ES-I3 (cell line): ENCODE results near the gene PKN1.
A peak's percentile ranks its signal among the peaks of the same experiment; 100 is the strongest.
"Not testable (repeated sequence)": the region's sequence is repeated elsewhere in the genome, so short reads cannot be mapped to it uniquely, and the experiment has no call there.

ENCODE experiments used
- H3K36me3 ChIP-seq: 2 replicates; pipeline ENCODE4 v1.6.1; 2013; ENCODE audit warnings: mild to moderate bottlenecking, low read length, control low read depth, moderate library complexity; ENCODE audit not compliant: insufficient read depth
- H3K4me1 ChIP-seq: 2 replicates; pipeline ENCODE4 v1.6.1; 2013; ENCODE audit warnings: mild to moderate bottlenecking, control low read depth, low read length; ENCODE audit not compliant: insufficient read depth
- H3K9ac ChIP-seq: 2 replicates; pipeline ENCODE4 v1.6.1; 2013; ENCODE audit warnings: low read depth, mild to moderate bottlenecking, low read length, moderate library complexity
- H3K9me3 ChIP-seq: 2 replicates; pipeline ENCODE4 v1.6.1; 2013; ENCODE audit warnings: mild to moderate bottlenecking, low read length, moderate library complexity; ENCODE audit not compliant: control insufficient read depth, insufficient read depth

PKN1 gene

DNA sequence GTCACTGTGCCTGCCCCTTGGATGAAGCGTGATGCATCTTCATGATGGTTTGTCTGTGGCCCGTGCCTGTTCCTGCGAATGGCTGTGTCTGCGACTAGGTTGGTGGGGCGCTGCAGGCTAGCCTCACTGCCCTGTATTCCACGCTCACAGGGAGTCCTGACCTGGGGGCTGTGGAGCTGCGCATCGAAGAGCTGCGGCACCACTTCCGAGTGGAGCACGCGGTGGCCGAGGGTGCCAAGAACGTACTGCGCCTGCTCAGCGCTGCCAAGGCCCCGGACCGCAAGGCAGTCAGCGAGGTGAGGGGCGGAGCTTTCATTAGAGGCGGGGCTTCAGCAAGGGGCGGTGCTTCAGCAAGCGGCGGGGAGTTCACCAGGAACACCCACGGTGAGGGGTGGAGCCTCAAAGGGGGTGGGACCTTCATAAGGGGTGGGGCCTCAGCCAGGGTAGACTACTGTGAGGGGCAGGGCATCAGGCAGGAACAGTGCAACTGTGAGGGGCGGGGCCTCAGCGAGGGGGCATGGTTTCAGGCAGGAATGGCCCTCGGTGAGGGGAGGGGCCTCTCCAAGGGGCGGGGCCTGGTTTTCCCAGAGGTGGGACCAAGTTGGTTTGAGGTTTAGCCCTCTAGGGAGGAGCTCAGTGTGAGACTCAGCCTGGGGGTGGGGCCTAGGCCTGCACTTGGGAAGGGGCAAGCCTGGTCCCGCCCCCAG is 17.2 kb downstream of the PKN1 start:
- Histone ChIP-seq H3K4me1 (no peaks in the 10 kb centered on the region; the same call in 1 of the 2 replicates), H3K9ac (no peak overlapping the region), H3K36me3 (peaks cover 10% of the 10 kb centered on the region), H3K9me3 (no peaks in the 10 kb centered on the region)

DNA sequence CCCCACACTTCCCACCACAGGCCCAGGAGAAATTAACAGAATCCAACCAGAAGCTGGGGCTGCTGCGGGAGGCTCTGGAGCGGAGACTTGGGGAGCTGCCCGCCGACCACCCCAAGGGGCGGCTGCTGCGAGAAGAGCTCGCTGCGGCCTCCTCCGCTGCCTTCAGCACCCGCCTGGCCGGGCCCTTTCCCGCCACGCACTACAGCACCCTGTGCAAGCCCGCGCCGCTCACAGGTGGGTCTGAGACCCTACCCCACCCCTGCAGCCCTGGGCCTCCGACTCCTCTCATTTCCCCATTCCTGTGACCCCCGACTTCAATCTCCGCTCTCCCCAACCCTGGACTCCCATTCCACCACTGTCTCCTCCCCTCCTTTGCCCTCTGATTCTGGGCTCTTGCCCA is 17.8 kb downstream of the PKN1 start:
- Histone ChIP-seq H3K9me3 (no peaks in the 10 kb centered on the region), H3K9ac (no peak overlapping the region), H3K4me1 (no peaks in the 10 kb centered on the region; the same call in 1 of the 2 replicates), H3K36me3 (peaks cover 10% of the 10 kb centered on the region)

DNA sequence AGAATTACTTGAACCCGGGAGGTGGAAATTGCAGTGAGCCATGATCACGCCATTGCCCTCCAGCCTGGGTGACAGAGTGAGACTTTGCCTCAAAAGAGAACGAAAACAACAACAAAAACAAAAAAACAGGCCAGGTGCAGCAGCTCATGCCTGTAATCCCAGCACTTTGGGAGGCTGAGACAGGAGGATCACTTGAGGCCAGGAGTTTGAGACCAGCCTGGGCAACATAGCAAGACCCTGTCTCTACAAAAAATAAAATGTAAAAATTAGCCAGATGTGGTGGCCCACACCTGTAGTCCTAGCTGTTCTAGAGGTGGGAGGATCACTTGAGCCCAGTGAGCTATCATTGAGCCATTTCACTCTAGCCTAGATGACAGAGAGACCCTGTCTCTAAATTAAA is 19.2 kb downstream of the PKN1 start:
- H3K9me3 ChIP-seq, H3K4me1 ChIP-seq, H3K9ac ChIP-seq, H3K36me3 ChIP-seq: not testable (repeated sequence)

DNA sequence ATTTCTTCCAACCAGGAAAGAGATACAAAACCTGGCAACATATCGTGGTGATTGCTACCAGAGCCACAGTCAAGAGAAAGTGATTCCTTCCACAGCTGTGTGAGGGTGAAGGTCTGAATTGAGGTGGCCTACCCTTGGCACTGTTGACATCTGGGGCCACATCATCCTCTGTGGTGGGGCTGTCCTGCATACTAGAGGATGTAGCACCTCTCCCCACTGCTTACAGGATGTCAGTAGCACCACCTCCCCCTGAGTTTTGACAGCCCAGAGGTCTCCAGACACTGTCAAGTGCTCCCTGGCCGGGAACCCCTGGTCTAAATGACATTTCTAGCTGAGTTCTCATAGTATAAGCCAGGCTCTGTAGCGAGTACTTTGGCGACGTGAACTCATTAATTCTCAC is 26.6 kb downstream of the PKN1 start:
- no peaks in the 10 kb centered on the region for H3K4me1 ChIP-seq
- H3K9ac ChIP-seq, result no peak overlapping the region
- H3K9me3 ChIP-seq, result no peaks in the 10 kb centered on the region
- H3K36me3 ChIP-seq, result no peaks in the 10 kb centered on the region; the same call in 1 of the 2 replicates

DNA sequence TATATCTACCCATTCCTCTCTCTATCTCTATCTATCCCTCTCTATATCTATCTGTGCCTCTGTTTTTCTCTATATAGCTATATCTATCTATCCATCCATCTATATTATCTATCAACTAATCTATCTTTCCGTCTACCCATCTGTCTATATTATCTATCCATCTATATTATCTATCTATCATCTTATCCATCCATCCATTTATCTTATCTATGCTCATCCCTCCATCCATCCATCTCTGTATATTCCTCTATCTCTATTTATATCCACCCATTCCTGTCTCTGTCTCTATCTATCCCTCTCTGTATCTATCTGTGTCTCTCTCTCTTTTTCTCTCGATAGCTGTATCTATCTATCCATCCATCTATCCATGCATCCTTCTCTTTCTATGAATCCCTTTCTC is 27.8 kb downstream of the PKN1 start:
- Histone ChIP-seq H3K36me3 (no peaks in the 10 kb centered on the region; the same call in 1 of the 2 replicates), H3K9me3 (no peaks in the 10 kb centered on the region), H3K4me1 (no peaks in the 10 kb centered on the region), H3K9ac (no peak overlapping the region)

DNA sequence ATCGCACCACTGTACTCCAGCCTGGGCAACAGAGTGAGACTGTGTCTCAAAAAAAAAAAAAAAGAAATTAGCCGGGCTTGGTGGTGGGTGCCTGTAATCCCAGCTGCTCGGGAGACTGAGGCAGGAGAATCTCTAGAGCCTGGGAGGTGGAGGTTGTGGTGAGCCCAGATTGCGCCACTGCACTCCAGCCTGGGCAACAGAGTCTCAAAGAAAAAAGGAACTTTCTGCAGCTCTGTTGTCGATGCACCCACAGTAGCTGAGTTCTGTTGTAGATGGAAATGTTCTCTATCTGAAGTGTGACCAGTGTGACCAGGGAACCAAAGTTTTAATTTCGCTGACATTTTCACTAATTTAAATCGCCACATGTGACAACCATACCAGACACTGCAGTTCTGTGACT is 29.3 kb downstream of the PKN1 start:
- H3K36me3 ChIP-seq, H3K9me3 ChIP-seq, H3K9ac ChIP-seq, H3K4me1 ChIP-seq: not testable (repeated sequence)

DNA sequence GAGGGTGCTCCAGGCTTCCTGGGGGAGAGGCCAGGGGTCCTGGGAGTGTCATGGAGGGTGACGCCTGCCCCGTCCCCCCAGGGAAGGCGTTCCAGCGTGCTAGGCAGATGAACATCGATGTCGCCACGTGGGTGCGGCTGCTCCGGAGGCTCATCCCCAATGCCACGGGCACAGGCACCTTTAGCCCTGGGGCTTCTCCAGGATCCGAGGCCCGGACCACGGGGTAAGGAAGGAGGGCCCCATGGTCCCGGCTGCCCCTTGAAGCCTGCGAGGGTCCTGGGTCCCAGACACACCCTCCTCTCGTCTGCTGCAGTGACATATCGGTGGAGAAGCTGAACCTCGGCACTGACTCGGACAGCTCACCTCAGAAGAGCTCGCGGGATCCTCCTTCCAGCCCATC is 30.6 kb downstream of the PKN1 start:
- H3K4me1 ChIP-seq, result no peaks in the 10 kb centered on the region
- H3K9ac ChIP-seq, result no peak overlapping the region
- H3K36me3 ChIP-seq, result no peaks in the 10 kb centered on the region; the same call in 1 of the 2 replicates
- no peaks in the 10 kb centered on the region for H3K9me3 ChIP-seq

DNA sequence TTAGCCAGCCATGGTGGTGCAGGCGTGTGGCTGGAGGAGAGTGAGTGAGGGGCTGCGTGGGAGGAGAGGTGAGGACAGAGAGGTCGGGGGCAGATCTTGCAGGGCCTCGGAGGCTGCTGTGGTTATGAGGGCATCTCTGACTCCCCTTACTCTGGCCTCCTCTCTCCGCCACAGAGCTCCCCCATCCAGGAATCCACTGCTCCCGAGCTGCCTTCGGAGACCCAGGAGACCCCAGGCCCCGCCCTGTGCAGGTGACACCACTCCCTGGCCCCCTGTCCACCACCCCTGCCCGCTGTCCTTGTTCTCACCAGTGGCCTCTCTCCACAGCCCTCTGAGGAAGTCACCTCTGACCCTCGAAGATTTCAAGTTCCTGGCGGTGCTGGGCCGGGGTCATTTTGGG is 34.3 kb downstream of the PKN1 start:
- no peaks in the 10 kb centered on the region for H3K36me3 ChIP-seq
- no peak overlapping the region for H3K9ac ChIP-seq
- H3K4me1 ChIP-seq, result no peaks in the 10 kb centered on the region
- H3K9me3 ChIP-seq, result no peaks in the 10 kb centered on the region

DNA sequence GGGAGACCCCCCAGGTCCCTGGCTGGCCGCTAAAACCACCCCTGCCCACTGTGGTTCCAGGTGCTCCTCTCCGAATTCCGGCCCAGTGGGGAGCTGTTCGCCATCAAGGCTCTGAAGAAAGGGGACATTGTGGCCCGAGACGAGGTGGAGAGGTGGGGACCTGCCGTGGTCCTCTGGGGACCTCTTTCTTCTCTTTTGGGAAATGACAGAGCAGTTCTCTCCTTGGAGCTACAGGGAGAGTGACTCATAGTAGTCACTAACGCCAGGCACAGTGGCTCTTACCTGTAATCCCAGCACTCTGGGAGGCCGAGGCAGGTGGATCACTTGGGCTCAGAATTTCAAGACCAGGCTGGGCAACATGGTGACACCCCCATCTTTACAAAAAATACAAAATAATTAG is 34.7 kb downstream of the PKN1 start:
- Histone ChIP-seq H3K9ac (no peak overlapping the region), H3K36me3 (no peaks in the 10 kb centered on the region), H3K9me3 (no peaks in the 10 kb centered on the region), H3K4me1 (no peaks in the 10 kb centered on the region; the same call in 1 of the 2 replicates)

DNA sequence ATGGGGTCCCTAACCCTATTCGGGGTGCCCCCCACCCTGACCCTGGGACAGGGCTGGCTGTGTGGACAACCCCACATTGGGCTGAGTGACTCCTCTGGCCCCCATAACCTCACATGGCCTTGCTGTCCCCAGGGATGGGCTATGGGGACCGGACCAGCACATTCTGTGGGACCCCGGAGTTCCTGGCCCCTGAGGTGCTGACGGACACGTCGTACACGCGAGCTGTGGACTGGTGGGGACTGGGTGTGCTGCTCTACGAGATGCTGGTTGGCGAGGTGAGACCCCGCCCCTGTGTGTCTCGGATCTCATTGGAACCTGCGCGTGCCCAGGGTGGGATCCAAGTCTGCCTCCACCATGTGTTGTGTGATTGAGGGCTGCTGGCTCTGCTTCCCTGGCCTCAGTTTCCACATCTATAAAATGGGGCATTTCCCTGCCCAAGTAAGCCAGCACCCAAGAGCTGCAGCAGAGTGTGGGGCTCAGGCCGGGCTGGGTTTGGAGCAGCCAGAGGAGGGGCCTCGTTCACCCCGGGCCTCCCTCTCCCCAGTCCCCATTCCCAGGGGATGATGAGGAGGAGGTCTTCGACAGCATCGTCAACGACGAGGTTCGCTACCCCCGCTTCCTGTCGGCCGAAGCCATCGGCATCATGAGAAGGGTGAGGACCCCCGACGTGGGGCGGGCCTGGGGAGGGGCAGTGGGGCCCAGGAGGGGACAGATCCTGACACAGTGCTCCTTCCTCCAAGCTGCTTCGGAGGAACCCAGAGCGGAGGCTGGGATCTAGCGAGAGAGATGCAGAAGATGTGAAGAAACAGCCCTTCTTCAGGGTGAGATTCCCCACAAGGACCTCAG is 37.1 kb downstream of the PKN1 start:
- Histone ChIP-seq H3K9me3 (no peaks in the 10 kb centered on the region), H3K4me1 (peaks cover 5% of the 10 kb centered on the region; the same call in 1 of the 2 replicates), H3K36me3 (no peaks in the 10 kb centered on the region), H3K9ac (no peak overlapping the region)

DNA sequence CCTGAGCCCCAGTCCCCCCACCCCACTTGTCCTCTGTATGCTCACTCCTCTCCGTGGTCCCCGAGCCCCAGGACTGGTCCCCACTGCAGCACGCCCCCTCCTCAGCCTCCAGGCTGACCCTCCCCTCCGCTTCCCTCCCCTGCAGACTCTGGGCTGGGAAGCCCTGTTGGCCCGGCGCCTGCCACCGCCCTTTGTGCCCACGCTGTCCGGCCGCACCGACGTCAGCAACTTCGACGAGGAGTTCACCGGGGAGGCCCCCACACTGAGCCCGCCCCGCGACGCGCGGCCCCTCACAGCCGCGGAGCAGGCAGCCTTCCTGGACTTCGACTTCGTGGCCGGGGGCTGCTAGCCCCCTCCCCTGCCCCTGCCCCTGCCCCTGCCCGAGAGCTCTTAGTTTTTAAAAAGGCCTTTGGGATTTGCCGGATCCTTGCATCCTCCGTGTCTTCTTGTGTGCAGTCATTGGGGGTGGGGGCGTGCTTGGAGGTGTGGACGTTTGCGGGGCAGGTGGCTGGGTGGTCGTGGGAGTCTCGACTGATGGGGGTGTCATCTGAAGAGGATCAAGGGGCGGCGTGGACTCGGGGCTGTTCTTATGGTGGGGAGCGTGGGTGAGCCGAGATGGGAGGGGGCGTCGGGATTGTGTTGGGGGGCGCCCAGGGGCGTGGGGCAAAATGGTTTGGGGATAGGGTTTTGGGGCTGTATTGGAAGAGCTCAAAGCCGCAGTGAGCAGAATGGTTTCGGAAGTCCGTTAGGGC is 38.5 kb downstream of the PKN1 start:
- no peak overlapping the region; the same call in 1 of the 2 replicates for H3K9ac ChIP-seq

DNA sequence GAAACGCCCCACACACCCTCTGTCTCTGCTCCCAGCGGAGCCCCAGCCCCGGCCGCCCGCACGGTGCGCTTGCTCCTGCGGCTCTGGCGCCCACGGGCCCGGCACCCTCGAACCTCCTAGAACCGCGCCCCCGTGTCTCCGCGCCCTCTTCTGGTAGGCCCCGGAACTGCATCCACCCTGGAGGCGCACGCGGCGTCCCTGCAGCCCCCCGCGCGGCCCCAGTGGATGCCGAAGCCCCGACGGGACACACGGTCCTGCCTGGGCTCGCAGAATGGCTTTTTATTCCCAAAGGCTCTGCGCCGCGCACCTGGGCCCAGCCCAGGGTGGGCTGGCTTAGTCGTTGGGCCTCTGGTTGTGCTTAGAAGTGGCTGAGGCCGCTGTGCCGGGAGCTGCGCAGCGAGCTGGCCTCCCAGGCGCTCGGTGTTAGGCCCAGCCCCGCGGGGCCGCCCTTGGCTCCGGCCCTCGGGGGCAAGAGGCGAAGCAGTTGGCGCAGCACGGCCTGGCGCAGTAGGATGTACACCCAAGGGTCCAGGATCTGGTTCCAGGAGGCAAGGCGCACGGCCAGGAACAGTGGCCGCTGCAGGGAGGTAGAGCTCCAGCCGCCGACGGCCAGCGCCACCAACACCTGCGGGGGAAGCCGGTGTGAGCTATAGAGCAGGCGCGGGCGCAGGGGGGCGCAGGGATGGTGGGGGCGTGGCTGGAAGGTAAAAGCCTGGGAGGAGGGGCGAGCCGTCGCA is 39.3 kb downstream of the PKN1 start:
- peaks cover 16% of the 10 kb centered on the region for H3K4me1 ChIP-seq
- no peaks in the 10 kb centered on the region for H3K36me3 ChIP-seq
- H3K9ac ChIP-seq, result peak overlapping the region; percentile 71
- no peaks in the 10 kb centered on the region for H3K9me3 ChIP-seq

More for the DNA sequence above, 38.5 kb downstream of the PKN1 start:
- Histone ChIP-seq H3K4me1 (peaks cover 16% of the 10 kb centered on the region), H3K36me3 (no peaks in the 10 kb centered on the region), H3K9me3 (no peaks in the 10 kb centered on the region)

DNA sequence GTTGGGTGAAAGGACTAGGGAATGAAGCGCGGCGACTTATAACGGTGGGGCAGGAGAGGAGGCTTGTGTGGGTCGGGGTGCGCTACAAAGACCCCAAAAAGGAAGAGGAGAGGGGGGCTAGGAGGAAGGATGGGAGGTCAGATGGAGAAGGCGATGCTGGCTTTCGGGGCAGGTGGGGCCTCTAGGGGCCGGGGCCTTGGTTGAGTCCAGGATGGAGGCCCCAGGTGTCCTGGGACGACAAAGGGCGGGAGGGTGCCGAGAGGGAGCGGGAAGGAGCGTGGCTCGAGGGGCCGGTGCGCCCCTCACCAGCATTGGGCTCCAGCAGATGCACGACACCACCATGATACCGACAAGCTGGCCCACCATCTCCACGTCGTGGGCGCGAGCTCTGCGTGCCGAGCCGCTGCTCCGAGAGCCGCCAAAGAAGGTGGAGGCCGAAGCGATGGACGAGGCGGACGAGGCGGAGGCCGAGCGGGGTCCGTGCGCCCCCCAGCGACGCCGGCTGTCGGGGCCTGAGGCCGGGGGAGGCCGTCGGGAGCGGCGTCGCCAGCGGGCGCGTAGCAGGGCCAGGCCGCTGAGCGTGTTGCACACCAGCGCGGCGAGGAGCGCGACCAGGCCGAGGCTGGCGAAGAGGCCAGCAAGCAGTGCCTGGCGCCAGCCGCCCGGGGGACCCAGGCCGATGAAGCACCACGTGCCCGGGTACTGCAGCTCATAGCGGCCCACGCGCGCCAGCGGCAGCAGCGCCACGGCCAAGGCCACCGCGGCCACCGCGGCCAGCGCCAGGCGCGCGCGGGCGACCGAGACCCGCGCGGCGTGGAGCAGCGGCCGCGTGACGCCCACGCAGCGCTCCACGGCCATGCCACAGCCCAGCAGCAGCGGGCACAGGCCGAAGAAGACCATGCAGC is 40.2 kb downstream of the PKN1 start:
- Histone ChIP-seq H3K9ac (peak overlapping the region; percentile 71; the same call in 1 of the 2 replicates), H3K4me1 (peaks cover 16% of the 10 kb centered on the region), H3K9me3 (no peaks in the 10 kb centered on the region), H3K36me3 (0 out of 2 replicates have a peak, but pooled peaks cover under 1% of the 10 kb centered on the region)
